Activated effector memory CD4-positive, alpha-beta T cell treated with Interleukin-2 at 50 U/mL for 16 hours (primary cell): Measurements from ENCODE around the gene EHD2.
"Not testable (repeated sequence)": the region's sequence is repeated elsewhere in the genome, so short reads cannot be mapped to it uniquely, and the experiment has no call there.

ENCODE experiments used
- DNase-seq: peaks from one replicate; pipeline ENCODE4 v3.0.0-alpha.2; 2020

Gene EHD2

DNA sequence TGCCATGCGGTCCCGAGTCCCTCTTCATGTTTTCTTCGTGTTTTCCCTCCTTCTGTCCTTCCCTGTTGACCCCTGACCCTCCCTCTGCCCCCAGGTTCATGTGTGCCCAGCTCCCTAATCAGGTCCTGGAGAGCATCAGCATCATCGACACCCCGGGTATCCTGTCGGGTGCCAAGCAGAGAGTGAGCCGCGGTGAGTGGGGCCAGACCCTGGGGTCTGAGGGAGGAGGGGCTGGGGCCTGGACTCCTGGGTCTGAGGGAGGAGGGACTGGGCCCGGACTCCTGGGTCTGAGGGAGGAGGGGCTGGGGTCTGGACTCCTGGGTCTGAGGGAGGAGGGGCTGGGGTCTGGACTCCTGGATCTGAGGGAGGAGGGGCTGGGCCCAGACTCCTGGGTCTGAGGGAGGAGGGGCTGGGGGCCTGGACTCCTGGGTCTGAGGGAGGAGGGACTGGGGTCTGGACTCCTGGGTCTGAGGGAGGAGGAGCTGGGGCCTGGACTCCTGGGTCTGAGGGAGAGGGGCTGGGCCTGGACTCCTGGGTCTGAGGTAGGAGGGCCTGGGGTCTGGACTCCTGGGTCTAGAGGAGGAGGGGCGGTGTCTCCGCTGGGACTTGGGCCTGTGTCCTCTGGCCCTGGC lies 5.3 kb downstream of the EHD2 start:
- not testable (repeated sequence) for DNase-seq

DNA sequence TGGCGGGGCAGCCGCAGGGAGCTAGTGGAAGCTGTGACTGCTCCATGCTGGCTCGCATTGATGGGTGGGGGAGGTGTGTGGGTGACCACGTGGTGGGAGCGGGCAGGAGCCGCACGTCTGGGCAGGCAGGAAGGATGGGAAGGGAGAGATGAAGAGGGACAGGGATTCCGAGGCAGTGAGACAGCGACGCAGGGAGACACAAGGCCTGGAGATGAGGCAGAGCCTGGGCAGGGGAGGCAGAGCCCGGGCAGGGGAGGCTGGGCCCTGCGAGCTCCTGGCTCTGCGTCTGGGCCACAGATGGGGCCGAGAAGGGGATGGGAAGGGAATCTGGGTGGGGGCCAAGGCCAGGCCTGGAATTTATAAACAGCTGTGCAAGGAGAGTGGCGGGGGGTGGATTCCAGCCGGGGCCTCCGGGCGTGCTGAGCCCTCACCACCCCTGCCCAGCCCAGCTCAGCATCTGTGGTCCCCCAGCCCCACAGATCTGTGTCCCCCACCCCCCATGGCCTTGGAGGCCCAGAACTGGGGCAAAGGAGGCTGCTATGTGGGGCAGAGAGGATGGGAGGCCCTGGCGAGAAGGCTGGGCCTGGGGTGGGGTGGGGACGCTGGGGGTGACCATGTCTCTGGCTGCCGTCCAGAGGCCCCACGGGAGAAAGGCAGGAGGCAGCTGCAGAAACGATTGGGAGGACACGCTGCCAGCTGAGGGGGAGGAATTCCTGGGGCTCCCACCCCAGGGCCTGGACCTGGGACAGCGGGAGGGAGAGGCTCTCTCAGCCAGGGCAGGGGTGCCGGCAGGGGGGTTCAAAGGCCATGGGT lies 6.0 kb downstream of the EHD2 start:
- DNase-seq: no peak

DNA sequence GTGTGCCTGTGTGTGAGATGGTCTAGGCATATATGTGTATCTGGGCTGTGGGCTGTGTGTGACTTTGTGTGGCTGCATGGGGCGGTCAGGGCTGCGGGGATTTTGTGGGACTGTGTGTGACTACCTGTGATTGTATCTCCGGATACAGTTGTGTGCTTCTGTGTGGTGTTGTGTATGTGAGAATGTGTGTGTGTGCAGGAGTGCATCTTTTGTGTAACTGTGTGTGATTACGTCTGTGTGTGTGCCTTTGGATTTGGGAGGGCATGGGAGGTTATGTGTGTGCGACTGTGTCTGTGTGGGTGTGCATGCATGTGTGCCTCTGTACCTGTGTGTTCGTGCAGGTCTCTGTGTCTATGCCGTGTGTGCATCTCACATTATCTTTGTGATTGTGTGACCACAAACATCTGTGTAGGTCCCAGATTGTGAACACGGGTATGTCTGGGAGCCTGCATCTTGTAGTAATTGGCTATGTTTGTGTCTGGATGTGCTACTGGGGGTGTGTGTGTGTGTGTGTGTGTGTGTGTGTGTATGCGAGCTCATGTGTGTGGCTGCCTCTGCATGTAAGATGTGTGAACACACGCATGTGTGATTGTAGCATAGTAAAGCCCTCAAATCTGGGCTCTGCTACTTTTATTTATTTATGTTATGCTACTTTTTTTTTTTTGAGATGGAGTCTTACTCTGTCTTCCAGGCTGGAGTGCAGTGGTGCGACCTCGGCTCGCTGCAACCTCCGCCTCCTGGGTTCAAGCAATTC lies 7.6 kb downstream of the EHD2 start:
- no peak for DNase-seq

DNA sequence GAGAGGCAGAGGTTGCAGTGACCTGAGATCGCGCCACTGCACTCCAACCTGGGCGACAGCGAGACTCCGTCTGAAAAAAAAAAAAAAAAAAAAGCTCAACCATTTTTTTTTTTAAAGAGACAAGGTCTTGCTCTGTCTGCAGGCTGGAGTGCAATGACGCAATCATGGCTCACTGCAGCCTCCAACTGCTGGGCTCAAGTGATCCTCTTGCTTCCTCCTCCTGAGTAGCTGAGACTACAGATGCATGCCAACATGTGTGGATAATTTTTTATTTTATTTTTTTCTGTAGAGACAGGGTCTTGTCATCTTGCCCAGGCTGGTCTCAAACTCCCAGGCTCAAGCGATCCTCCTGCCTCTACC lies 10.3 kb downstream of the EHD2 start:
- DNase-seq: no peak

DNA sequence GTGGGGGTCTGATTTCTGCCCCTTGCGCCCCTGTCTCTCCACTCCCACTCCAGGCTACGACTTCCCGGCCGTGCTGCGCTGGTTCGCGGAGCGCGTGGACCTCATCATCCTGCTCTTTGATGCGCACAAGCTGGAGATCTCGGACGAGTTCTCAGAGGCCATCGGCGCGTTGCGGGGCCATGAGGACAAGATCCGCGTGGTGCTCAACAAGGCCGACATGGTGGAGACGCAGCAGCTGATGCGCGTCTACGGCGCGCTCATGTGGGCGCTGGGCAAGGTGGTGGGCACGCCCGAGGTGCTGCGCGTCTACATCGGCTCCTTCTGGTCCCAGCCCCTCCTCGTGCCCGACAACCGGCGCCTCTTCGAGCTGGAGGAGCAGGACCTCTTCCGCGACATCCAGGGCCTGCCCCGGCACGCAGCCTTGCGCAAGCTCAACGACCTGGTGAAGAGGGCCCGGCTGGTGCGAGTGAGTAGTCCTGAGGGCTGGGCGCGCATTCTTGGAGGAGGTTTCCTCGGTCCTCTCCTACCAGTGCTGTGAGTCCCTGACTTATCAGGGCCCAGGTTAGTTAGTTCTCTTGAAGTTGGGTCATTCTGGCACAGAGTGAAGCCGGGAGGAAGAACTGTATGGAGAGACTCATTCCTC lies 12.7 kb downstream of the EHD2 start:
- DNase-seq: no peak

DNA sequence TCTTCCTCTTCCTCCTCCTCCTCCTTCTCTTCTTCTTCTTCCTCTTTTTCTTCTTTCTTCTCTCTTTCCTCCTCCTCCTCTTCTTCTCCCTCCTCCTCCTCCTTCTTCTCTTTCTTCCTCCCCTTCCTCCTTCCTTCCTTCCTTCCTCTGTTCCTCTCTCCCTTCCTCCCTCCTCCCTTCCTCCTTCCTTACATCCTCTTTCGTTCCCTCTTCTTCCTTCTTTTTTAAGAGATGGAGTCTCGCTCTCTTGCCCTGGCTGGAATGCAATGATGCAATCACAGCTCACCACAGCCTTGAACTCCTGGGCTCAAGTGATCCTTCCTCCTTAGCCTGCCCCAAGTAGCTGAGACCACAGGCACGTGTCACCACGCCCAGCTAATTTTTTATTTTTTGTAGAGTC lies 13.2 kb downstream of the EHD2 start:
- DNase-seq: no peak

DNA sequence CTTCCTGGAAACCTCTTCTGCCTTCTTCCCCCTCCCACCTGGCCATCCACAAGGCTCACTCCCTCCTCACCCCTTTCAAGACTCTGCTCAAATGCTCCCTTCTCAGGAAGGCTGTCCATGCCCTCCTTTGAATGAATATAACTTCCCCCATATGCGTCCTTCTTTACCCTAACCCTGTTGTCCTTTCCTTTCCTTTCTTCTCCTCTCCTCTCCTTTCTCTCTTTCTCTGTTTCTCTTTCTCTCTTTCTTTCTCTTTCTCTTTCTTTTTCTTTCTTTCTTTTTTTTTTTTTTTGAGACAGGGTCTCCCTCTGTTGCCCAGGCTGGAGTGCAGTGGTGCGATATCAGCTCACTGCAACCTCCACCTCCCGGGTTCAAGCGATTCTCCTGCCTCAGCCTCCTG lies 15.1 kb downstream of the EHD2 start:
- not testable (repeated sequence) for DNase-seq

DNA sequence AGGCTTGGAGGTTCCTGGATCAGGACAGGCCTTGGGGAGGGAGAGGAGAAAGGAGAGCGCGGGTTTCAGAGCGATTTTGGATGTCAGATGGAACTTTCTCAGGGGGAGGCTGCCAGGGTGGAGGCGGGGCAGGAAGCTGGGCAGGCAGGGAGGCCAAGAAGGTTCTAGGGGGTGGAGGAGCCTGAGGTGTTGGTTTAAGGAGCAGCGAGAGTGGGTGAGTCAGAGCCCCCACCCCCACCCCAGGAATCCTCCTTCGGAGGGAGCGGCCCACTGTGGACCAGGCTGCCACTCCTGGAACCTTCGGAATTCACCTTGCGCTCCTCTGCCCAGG lies 16.2 kb downstream of the EHD2 start:
- DNase-seq: no peak

DNA sequence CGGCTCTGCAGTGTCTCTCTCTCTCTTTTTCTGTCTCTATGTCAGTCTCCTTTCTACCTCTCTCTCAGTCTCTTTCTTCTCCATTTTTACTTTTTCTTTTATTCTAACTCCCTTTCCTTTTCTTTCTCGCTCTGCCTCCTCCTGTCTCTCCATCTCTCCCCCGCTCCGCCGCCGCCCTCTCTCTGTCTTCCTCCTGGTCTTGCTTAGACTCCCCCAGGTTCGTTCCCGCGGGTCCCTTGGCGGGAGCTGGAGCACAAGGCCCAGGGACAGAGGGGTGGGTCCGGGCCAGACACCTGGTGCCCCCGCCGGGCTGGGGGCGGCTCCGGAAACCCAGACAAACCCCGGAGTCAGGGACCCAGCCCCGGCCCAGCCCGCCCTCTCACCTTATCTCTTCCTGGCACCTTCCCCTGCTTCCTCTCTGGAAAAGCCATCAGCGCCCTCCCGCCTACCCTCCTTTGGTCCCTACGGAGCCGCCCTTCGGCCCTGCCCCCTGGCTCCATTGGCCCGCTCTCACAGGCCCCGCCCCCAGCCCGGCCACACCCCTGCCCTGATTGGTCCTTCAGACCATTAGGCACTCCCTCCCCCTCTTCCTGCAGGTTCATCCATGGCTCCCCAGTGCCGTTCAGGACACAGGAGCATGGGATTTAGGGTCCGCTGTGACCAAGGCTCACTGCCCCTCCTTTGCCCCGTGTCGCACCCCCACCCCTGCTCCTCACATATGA lies 16.7 kb downstream of the EHD2 start:
- no peak for DNase-seq

DNA sequence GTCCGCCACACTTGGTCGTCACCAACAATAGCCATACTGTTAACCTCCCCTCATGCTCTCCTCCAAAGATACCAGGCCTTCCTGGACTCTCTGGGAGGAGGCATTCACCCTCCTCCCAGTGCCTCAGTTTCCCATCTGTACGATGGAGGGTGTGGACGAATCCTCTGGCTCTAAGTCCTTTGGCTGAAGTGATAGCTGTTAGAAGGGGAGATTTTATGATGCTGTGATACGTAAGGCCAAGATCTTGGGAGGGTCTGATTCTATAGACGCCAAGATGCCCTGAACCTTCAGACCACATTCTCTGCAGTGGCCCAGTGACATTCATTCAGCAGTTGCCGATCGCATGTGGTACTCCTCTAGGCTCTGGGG lies 17.3 kb downstream of the EHD2 start:
- DNase-seq: no peak

DNA sequence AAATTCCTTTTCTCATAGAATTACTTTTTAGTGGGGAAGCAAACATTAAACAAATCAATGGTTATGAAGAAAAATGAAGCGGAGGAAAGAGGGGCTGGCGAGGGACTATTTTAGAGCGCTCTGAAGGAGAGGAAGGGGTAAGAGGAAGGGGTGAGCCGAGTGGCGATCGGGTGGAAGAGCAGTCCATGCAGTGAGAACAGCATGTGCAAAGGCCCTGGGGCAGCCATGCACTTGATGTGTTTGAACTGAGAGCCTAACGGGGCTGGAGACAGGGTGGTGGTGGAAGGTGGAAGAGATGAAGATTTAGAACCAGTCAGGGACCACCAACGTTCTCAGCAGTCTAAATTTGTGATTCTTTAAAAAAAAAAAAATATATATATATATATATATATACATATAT lies 17.7 kb downstream of the EHD2 start:
- DNase-seq: no peak

DNA sequence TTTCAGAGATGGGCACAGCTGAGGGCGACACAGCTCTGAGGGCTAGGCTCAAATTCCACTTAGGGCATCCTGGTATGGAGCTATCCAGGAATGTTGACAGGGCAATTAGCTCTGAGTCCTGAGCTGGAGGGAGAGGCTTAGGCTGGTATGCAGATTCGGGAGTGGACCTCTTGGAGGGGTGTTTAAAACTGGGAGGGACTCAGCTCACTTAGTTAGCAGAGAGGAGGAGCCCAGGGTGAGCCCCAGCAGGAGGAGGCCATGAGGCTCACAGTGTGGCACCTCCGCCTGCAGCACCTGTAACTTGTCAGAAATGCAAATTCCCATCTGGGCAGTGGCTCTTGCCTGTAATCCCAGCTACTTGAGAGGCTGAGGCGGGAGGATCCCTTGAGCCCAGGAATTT lies 21.9 kb downstream of the EHD2 start:
- no peak for DNase-seq

DNA sequence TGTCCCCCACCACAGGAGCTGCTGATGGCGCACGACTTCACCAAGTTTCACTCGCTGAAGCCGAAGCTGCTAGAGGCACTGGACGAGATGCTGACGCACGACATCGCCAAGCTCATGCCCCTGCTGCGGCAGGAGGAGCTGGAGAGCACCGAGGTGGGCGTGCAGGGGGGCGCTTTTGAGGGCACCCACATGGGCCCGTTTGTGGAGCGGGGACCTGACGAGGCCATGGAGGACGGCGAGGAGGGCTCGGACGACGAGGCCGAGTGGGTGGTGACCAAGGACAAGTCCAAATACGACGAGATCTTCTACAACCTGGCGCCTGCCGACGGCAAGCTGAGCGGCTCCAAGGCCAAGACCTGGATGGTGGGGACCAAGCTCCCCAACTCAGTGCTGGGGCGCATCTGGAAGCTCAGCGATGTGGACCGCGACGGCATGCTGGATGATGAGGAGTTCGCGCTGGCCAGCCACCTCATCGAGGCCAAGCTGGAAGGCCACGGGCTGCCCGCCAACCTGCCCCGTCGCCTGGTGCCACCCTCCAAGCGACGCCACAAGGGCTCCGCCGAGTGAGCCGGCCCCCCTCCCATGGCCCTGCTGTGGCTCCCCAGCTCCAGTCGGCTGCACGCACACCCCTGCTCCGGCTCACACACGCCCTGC lies 27.8 kb downstream of the EHD2 start:
- no peak for DNase-seq

DNA sequence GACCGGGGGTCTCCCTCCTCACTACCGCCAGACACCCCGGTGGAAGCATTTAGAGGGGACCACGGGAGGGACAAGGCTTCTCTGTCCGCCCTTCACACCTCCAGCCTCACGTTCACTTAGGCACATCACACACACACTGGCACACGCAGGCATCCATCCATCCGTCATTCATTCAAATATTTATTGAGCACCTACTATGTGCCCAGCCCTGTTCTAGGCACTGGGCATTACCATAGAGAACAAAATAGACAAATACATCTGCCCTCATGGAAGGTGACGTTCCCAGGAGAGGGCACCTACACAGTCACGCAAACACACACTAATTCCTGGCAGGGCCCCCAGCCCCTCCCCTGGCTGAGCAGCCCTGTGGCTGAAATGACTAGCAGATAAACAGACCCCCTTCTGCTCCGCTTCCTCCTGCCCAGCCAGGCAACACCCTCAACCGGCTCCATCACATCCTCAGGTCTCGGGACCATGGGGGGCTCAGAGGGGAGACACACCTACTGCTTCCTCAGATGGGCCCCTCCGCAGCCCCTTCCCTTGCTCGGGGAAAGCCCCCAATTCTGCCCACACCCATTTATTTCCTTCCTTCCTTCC lies 28.4 kb downstream of the EHD2 start:
- no peak for DNase-seq

DNA sequence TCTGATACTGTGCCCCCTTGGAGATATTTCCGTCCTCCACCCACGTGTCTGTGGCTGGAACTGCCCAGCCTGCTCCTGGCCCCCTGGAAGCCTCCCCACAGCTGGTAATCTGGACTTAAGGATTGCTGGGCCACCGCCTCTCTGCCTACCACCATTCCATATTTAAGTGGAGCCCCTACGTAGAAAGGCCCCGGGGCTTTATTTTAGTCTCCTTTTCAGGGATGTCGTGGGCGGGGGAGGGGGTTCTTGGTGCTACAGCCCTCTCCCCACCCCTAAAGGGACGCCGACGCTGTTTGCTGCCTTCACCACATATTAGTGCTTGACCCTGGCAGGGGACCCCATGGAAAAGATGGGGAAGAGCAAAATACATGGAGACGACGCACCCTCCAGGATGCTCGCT lies 29.4 kb downstream of the EHD2 start:
- DNase-seq: no peak

DNA sequence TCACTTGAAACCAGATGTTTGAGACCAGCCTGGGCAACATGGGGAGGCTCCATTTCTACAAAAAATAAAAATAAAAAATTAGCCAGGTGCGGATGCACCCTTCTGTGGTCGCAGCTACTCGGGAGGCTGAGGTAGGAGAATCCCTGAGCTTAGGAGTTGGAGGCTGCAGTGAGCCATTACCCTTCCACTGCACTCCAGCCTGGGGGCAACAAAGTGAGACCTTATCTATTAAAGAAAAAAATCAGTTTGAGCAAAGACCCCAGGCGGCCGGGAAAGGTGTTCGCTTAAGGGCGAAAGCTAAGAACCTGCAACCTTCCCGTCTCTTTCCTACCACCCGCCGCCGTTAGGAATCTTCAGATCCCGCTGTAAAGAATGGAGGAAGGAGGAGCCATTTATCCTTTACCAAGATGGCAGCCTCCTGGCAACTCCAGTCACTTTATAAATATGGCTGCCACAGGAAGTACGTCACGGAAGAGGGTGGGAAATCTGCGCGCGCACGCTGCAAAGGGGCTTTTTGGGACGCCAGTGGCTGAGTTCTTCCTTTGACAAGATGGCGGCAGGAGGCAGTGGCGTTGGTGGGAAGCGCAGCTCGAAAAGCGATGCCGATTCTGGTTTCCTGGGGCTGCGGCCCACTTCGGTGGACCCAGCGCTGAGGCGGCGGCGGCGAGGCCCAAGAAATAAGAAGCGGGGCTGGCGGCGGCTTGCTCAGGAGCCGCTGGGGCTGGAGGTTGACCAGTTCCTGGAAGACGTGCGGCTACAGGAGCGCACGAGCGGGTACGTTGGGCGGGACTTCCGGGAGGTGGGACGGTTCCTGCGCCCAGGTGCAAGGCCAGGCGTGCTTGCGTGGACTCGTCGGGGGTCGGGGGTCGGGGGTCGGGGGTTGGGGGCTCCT lies 32.0 kb downstream of the EHD2 start, which contains the start of gene NOP53:
NOP53 (plus strand) TSS at position 537 of the 892 bp plus-strand sequence; CDS start at position 551, 14 bp downstream.
- peak; percentile 91 for DNase-seq

DNA sequence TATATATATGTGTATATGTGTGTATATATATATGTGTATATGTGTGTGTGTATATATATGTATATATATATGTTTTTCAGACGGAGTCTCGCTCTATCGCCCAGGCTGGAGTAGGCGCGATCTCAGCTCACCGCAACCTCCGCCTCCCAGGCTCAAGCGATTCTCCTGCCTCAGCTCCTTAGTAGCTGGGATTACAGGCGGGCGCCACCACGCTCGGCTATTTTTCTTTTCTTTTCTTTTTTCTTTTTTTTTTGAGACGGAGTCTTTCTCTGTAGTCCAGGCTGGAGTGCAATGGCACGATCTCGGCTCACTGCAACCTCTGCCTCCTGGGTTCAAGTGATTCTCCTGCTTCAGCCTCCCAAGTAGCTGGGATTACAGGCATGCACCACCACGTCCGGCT lies 32.9 kb downstream of the EHD2 start:
- DNase-seq: not testable (repeated sequence)

DNA sequence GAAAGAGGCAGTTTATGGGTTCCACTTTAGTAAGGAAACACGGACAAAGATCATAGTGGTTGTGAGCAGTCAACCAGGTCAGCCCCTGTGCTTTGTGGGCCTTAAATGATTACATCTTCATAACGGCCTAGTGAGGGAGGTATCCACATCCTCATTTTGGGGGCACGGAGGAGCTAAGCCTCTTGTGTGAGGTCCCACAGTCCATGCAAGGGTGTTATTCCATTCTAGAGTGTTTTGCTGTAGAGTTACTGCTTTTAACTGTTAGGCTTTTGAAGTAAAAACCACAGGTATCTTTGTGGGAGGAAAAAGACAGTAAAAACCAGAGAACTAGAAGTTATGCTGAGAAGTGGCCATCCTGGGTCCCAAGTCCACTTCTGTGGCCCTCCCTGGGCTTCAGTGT lies 36.1 kb downstream of the EHD2 start:
- DNase-seq: no peak

DNA sequence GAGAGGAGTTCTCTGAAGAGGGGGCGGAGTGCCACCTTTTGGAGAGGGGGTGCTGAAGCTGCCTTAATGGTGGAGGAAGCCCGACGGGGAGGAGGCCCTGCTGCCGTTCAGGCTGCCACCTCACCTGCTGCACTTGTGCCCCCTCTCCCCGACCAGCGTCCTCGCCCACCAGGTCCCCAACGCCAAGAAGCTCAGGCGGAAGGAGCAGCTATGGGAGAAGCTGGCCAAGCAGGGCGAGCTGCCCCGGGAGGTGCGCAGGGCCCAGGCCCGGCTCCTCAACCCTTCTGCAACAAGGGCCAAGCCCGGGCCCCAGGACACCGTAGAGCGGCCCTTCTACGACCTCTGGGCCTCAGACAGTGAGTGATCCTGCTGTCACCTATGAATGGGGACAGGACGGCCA lies 37.5 kb downstream of the EHD2 start:
- no peak for DNase-seq

DNA sequence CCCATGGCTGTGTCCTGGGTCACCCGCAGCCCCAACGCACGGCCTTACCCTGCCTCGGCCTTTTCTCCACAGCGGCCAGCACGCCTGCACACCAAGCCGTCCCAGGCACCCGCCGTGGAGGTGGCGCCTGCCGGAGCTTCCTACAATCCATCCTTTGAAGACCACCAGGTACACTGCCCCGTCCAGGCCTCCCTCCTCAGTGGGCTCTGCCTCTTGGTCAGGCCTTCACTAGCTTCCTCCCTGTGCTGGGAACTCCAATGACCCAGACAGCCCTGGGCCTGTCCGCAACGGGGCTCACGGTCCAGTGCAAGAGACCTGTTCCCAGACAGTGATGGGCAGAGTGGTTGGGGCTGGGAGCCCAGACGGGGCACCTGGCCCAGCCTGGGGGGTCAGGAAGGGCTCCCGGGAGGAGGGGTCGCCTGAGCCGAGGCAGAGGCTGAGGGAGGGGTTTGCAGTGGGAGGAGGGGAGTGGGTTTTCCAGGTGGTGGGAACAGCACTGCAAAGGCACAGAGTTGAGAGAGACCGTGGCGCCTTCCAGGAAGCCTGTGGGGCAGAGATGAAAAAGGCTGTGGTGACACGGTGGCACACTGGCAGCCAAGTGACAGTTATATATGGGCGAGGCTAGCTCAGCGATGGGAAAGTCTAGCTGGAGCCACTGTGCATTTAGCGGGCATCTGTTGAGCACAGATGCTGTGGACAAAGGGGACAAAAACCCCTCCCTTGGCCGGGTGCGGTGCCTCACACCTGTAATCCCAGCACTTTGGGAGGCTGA lies 39.4 kb downstream of the EHD2 start:
- DNase-seq: no peak
